ENCODE data around the gene SKP1. TPM values are rescaled to one million over a fixed set of nuclear protein-coding genes. Genes with fewer than 3 reads are reported as not detected.

SKP1 gene
- polyA plus RNA-seq, 3 donors, result 182 to 787 (median 735) TPM

DNA sequence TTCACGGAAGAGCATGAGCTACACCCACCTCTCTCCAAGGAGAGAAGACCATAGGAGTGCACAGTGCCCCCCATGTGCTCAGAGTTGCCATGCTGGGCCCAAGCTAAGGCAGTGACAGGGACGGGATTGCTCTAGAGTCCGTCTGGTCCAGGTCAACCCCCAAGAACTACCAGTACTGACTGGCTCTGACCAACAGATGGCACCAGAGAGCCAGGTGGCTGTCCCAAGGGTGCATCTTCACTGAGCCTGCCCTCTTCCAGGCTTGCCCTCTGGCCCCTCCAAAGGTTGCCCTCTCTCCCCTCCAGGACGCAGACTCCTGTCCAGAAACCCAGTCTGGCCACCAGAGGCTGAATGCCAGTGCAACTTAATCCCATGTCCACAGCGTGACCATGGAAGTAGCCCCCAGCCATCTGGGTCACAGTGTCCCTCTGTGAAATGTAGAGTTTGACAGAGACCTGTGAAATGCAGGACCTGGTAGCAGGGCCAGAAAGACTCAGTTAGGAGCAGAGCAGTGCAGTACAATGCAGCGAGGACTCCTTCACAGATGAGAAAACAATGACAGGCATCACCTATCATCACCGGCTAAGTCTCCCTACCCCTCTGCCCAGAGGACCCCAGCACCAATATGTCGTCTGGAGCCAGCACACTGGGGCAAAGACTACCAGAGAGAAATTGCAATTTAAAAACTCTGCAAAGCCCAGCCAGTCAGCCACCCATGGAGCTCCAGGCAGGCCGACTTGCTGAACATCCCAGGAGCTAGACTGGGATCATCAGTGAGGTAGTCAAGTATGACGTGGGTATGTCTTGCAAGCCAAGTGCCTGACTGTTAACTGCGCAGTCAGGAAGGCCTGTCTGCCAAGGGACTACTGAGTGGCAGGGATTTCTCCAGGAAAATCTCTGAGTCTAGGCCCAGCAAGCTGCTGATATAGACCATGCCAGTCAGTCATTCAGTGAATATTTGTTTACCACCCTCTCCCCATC is 7.7 kb upstream of the SKP1 start:
- no peak overlapping the region for H3K9ac ChIP-seq (ENCODE audit: insufficient read depth, low read length, poor library complexity, severe bottlenecking)
- H3K4me2 ChIP-seq (replicated peaks; ENCODE audit: extremely low read depth, low read length, poor library complexity, severe bottlenecking), result no peak overlapping the region
- intact Hi-C loops (cut with micrococcal nuclease), result loop anchor here (1.0 to 10.0 kb wide), 4 partner anchors 103 to 400 kb away; partner anchors contain the start of gene UBE2B (in 2 of the 2)
- no peaks in the 10 kb centered on the region for H3K27me3 ChIP-seq (ENCODE audit: control insufficient read depth in 2 of 2, insufficient read depth in 2 of 2, low read length in 2 of 2)
- Mint-ChIP-seq H3K36me3 (no peaks in the 10 kb centered on the region), H3K4me1 (peaks cover 8% of the 10 kb centered on the region), H3K9me3 (peaks cover 0 to 2% (median 0%) of the 10 kb centered on the region in 7 donors), H3K4me3 (no peak overlapping the region), H3K27ac (peak overlapping the region in 1 of 7 donors; percentile 34), H3K27me3 (ENCODE audit: low read depth in 3 of 3) (peaks cover 0 to 10% (median 5%) of the 10 kb centered on the region in 3 donors)
- peak; percentile 66 to 78 (median 74) for DNase-seq
- WGBS (ENCODE audit: insufficient coverage), result 75% methylated on average over 10 of the region's 11 CpGs
- H3K79me2 ChIP-seq (ENCODE audit: insufficient read depth, low read length), result no peaks in the 10 kb centered on the region
- no peaks in the 10 kb centered on the region for H3K4me1 ChIP-seq (ENCODE audit: control insufficient read depth in 1 of 2, insufficient read depth in 2 of 2, low read length in 2 of 2)
- H3K4me3 ChIP-seq (replicated peaks in 1 of 3; ENCODE audit: low read depth in 2 of 3, low read length in 3 of 3), result no peak overlapping the region
- H4K20me1 ChIP-seq (ENCODE audit: insufficient read depth, low read length), result no peaks in the 10 kb centered on the region
- TF ChIP-seq, protein P1, sequence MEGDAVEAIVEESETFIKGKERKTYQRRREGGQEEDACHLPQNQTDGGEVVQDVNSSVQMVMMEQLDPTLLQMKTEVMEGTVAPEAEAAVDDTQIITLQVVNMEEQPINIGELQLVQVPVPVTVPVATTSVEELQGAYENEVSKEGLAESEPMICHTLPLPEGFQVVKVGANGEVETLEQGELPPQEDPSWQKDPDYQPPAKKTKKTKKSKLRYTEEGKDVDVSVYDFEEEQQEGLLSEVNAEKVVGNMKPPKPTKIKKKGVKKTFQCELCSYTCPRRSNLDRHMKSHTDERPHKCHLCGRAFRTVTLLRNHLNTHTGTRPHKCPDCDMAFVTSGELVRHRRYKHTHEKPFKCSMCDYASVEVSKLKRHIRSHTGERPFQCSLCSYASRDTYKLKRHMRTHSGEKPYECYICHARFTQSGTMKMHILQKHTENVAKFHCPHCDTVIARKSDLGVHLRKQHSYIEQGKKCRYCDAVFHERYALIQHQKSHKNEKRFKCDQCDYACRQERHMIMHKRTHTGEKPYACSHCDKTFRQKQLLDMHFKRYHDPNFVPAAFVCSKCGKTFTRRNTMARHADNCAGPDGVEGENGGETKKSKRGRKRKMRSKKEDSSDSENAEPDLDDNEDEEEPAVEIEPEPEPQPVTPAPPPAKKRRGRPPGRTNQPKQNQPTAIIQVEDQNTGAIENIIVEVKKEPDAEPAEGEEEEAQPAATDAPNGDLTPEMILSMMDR (IDR thresholded peaks at IDR 0.05), result peak; percentile 96
- no peaks in the 10 kb centered on the region for H3K9me3 ChIP-seq (replicated peaks in 1 of 2; ENCODE audit: control insufficient read depth in 1 of 2, insufficient read depth in 1 of 2, low read length in 2 of 2)
- H3K27ac ChIP-seq (ENCODE audit: low read depth in 1 of 2, low read length in 2 of 2), result no peak overlapping the region
- H3K36me3 ChIP-seq (replicated peaks in 1 of 2; ENCODE audit: control insufficient read depth in 1 of 2, insufficient read depth in 2 of 2, low read length in 2 of 2), result no peaks in the 10 kb centered on the region
- H2AFZ ChIP-seq (ENCODE audit: insufficient read depth, low read depth, low read length, poor library complexity, severe bottlenecking), result no peak overlapping the region

- H3K27me3 Mint-ChIP-seq (ENCODE audit: low read depth in 3 of 3), result peaks cover 0 to 10% (median 5%) of the 10 kb centered on the region in 3 donors
- no peaks in the 10 kb centered on the region for H3K36me3 Mint-ChIP-seq
- no peaks in the 10 kb centered on the region for H3K9me3 ChIP-seq (replicated peaks in 1 of 2; ENCODE audit: control insufficient read depth in 1 of 2, insufficient read depth in 1 of 2, low read length in 2 of 2)
- no peaks in the 10 kb centered on the region for H3K9me3 Mint-ChIP-seq
- H3K79me2 ChIP-seq (ENCODE audit: insufficient read depth, low read length), result no peaks in the 10 kb centered on the region
- H3K4me1 ChIP-seq (ENCODE audit: control insufficient read depth in 1 of 2, insufficient read depth in 2 of 2, low read length in 2 of 2), result no peaks in the 10 kb centered on the region
- H3K4me1 Mint-ChIP-seq, result peaks cover 3% of the 10 kb centered on the region
- no peak overlapping the region for H3K27ac Mint-ChIP-seq
- no peak overlapping the region for H3K4me3 ChIP-seq (replicated peaks in 1 of 3; ENCODE audit: low read depth in 2 of 3, low read length in 3 of 3)
- H3K27me3 ChIP-seq (ENCODE audit: control insufficient read depth in 2 of 2, insufficient read depth in 2 of 2, low read length in 2 of 2), result no peaks in the 10 kb centered on the region
- H2AFZ ChIP-seq (ENCODE audit: insufficient read depth, low read depth, low read length, poor library complexity, severe bottlenecking), result no peak overlapping the region
- H3K4me3 Mint-ChIP-seq, result no peak overlapping the region
- H3K9ac ChIP-seq (ENCODE audit: insufficient read depth, low read length, poor library complexity, severe bottlenecking), result no peak overlapping the region
- no peak for DNase-seq
- TF ChIP-seq, protein P1 (IDR thresholded peaks at IDR 0.05), result no peak
- H3K27ac ChIP-seq (ENCODE audit: low read depth in 1 of 2, low read length in 2 of 2), result no peak overlapping the region
- H4K20me1 ChIP-seq (ENCODE audit: insufficient read depth, low read length), result no peaks in the 10 kb centered on the region
- H3K36me3 ChIP-seq (replicated peaks in 1 of 2; ENCODE audit: control insufficient read depth in 1 of 2, insufficient read depth in 2 of 2, low read length in 2 of 2), result no peaks in the 10 kb centered on the region
- H3K4me2 ChIP-seq (replicated peaks; ENCODE audit: extremely low read depth, low read length, poor library complexity, severe bottlenecking), result no peak overlapping the region
- intact Hi-C loops (cut with micrococcal nuclease), result loop anchor here (5.0 to 10.0 kb wide), 3 partner anchors 104 to 401 kb away; partner anchors contain the start of gene UBE2B (in 2 of the 2)
Observed at GRCh38 chr5:134183481-134183880, 6.7 kb upstream of the SKP1 start.

All from CD14-positive monocyte (primary cell).